GM18520 (cell line): ENCODE measurements around the gene E2F7.

Source experiments
- ATAC-seq: cut with Tn5 transposase; IDR thresholded peaks from one replicate; pipeline ENCODE4 v1.9.1; 2021; ENCODE audit not compliant: unreplicated experiment

Gene E2F7

GRCh38 chr12:77064896-77065360, 441 bp downstream of the E2F7 start:
- no peak for ATAC-seq

DNA sequence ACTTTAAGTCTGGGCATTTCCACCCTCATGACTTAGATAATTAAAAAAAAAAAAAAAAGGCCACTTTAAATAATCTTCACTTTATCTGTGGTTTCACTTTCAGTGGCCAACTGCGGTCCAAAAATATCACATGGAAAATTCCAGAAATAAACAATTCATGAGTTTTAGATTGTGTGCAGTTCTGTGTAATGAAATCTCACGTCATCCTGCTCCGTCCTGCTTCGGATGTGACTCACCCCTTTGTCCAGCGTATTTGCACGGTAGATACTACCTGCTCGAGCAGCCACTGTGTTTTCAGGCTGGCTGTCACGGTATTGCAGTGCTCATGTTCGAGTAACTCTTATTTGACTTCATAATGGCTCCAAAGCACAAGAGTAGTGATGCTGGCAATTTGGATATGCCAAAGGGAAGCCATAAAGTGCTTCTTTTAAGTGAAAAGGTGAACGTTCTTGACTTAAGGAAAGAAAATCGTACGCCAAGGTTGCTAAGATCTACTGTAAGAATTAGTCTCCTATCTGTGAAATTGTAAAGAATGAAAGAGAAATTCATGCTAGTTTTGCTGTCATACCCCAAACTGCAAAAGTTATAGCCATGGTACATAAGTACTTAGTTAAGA, 2.4 kb downstream of the E2F7 start:
- ATAC-seq = peak; percentile 30

DNA sequence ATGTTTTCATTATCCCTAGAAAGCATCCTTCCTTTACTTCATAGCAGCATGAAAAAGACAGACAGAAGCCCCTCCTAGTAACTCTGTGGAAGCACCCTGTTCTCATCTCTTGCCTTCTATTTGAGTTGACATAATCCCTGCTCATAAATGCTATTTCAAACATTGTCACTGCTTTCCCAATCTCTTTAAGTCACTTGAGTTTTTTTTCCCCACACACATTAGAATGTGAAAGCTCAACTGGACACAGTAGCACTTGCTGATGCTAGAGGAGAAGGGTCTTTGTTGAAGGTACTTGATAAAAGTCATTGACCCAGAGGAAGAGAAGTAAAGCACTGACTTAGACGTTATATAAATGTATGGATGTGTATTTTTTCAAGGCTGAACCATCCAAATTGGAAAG, 3.0 kb downstream of the E2F7 start:
- ATAC-seq = no peak

GRCh38 chr12:77060883-77061240, 4.5 kb downstream of the E2F7 start:
- ATAC-seq = peak; percentile 15

- peak; percentile 68 for ATAC-seq
These were observed 5.1 kb downstream of the E2F7 start for GRCh38 chr12:77060136-77060882.

DNA sequence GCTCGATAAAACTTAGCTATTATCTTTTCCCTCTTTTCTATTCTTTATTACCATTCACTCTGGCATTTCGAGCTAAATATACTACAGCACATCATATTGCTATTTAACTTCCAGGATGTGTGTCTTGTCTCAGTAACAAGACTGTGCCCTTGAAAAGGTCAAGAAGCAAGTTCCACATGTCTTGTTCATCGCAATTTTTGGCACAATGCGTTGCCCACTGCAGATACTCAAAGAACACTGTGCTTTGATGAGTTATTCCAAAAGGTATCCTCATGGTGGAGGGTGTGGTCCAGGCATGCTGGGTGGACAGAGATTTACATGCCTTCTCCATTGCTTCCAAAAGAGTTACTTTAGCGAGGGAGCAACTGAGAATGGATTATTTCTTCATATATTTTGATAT, 6.6 kb downstream of the E2F7 start:
- ATAC-seq = no peak

DNA sequence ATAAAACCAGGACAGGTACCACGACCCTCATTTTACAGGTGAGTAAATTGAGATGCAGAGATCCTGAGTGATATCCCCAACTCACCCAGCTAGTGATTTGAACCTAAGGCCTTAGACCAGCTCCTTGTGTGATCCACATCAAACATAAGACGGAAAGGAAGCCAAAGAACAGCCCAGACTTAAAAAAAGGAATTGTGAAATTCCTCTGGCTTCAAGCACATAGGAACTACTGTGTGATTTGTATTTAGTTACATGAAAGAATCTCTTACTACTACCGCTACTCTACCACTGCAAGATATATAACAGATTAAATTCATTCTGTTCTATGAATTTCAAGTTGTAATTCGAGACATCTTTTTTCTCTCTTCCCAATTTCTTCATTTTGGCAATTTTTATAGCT, 10.5 kb downstream of the E2F7 start:
- no peak for ATAC-seq

GRCh38 chr12:77053259-77053658, 12.1 kb downstream of the E2F7 start:
- no peak for ATAC-seq

GRCh38 chr12:77049767-77050353, 15.5 kb downstream of the E2F7 start:
- peak; percentile 97 for ATAC-seq

DNA sequence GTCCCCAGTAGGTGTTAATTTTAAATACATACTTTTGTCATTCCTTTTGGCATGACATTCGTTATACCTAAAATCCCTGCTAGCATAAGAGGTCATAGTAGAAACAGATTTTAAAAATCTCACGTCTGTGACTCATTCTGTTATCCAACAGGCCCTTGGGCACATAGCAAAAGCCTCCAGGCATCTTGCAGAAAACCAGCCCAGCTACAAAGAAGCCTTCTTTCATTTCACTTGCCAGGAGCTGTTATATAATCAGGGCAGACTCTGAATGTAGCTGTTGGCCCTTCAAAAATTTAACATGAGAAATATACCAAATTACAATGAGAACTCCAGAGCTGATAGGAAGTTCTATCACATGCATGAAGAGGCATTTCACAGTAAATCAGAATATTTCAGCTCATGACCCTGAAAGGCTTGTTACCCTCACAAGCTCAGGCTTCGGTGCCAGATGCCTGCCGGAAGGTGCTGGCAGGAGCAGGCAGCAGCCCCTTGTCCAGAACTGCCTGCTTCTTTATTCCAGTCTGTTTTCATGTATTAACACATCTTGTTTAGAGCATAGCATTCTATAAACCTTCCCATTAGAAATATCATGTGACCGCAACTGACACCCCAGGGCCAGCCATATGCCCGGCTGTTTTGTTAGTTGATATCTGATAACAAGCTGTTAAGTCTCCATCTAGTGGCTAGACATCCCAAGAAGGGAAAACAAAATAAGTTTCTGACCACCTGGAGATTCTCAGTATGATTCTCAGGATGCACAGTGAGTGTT, 17.8 kb downstream of the E2F7 start:
- no peak for ATAC-seq

DNA sequence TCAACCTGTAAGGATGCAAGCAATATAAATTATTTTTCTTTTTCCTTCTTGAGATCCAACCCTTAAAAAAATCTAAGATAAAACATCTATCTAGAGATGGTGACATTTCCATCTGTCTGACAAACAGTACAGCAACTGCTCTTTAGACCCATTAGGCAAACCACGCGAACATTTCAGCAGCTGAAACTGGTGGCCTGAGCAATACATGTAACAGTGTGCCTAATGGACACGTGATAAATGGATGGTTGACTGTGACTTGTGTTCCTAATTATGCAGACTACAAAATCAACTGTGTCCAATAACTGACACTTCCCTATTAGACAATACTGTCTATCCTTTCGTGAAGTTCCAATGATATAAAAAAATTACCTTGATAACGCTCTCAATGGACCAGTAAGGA, 18.9 kb downstream of the E2F7 start:
- ATAC-seq = no peak

GRCh38 chr12:77045183-77045582, 20.2 kb downstream of the E2F7 start:
- no peak for ATAC-seq

- ATAC-seq = no peak
These were observed 20.6 kb downstream of the E2F7 start for GRCh38 chr12:77044721-77045120.

DNA sequence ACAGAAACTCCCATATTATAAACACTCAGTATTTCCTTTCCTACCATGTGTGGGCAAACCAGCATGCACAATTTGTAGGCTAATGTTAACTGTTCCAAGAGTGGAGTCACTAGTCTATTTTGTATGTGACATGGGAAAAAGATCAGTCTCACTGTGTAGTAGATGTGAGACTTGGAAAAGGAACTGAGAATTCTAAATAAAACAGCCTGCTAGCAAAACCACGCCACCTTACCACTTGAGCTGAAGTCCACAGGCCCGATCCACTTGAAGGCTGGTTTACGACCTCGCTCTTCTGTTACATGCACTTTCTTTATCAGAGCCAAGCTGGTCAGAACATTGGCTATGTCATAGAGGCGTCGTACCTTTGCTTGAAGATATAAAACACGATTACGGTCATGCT, 22.5 kb downstream of the E2F7 start:
- no peak for ATAC-seq

DNA sequence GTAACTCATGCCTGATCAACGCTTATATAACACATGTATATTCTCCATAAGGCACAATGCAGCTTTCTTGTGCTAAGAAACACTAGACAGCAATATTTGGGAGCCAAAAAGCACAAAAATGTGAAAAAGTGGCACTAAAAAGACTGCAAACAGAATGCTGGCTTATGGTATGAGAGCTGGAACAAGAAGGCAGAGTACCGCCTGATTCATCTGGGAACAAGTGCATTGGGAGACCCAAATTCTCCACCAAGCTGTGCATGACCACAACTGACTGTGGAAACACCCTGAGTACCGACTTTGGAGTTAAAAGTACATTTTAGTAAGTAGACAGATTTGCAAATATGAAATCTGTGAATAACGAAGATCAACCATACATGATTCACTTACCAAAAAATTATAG, 25.1 kb downstream of the E2F7 start:
- ATAC-seq = no peak

DNA sequence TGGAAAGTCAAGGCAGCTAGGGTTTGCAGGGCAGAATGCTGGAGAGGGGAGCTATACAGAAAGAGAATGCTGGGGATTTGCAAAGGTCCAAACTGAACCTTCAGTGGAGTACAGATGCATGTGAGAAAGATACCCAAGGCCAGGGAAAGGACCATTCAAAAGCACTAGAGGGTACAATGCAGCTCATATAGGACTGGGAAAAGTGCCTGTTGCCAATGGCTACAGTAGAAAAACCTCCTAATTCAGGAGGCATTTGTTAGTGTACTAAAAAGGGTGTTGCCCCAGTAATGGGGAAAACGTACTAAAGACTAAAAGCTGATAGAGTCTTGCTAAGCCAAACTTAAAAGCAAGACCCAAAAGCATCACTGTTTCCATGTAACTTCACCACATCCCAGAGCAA, 30.1 kb downstream of the E2F7 start:
- no peak for ATAC-seq

DNA sequence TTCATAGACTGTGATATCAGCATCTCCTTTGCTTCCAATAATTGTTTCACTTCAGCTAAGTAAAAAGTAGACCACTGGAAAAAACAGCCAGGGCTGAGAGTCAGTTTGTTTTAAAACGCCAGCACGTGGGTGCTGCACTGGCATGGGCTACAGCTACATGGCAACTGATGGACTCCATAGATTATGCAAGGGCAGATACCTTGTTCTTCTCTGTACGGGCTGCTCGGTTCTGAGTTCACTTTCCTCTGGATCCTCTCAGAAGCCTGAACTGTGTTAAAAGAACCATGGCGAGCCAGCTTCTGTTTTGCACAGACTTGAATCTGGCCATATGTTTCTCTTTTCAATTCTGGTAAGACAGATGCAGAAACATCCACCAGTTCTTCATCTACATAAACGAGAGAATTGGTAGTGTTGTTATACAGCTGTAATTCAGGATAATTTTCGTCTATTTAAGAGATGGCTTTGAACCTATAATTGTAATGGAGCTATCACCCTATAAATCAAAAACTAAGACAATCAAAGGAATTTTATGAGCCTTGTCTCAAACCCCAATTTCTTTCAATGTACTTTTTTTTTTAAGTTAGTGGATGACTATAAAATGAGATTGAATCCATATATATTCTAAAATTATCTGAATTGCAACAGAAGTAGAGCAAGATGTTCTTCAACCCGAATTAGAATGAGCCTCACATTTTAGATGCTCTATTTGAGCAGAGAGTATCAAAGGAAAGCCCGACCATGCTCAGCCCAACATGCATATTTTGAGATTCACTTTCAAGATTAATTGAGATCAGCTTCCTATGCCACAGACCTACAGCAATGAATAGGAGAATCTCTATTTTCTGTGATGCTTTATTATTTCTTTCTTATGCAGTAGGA, 31.5 kb downstream of the E2F7 start:
- no peak for ATAC-seq

DNA sequence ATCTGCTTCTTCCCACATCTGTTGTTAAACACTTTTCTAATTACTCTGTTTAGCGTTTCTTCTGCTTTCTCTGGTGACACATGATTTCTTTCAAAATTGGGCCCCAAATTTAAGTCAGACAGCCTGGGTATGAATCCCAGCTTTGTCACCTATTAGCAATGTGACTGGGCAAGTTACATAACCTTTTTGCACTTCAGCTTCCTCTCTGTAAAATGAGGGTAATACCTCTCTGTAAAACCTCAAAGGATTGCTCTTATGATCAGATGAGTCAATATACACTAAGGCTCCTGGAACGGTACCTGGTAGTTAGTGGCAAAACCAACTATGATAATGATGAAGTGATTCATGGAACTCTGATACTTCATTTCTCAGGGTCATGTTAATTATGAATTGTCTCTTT, 33.0 kb downstream of the E2F7 start:
- no peak for ATAC-seq

GRCh38 chr12:77031745-77032144, 33.6 kb downstream of the E2F7 start:
- ATAC-seq = no peak

DNA sequence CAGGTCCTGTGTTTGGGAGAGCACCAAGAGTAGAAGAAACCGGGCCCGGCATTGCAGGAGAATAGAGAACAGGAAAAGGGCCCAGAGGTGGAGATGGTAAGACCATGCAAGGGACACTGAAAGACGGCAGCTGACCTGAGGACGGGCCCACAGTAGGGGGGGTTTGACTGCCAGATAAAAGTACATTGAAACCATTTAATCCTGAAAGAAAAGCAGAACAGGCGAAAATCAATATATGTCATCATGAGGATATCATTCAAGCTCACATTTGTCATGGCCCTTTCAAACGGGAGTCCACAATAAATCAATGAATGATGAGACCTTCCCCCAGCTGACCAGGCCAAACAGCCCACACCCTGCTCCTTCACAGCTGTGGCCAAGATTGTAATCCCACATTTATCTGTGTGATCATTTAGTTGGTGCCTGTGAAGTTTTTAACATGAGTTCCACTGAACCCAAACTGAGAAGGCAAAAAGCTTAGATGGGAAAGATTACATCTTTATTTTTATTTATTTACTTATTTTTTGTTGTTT, 39.5 kb downstream of the E2F7 start:
- ATAC-seq = no peak

GRCh38 chr12:77023501-77023900, 41.9 kb downstream of the E2F7 start:
- no peak for ATAC-seq
